GM15510 (cell line): Measurements from ENCODE around the gene SHROOM3.

Experiments used
- POLR2A ChIP-seq: IDR thresholded peaks from 3 replicates; pipeline ENCODE4 v1.6.1; 2011; ENCODE audit warnings: borderline replicate concordance; ENCODE audit not compliant: insufficient read length; ENCODE audit errors: extremely low read depth

The SHROOM3 gene

DNA sequence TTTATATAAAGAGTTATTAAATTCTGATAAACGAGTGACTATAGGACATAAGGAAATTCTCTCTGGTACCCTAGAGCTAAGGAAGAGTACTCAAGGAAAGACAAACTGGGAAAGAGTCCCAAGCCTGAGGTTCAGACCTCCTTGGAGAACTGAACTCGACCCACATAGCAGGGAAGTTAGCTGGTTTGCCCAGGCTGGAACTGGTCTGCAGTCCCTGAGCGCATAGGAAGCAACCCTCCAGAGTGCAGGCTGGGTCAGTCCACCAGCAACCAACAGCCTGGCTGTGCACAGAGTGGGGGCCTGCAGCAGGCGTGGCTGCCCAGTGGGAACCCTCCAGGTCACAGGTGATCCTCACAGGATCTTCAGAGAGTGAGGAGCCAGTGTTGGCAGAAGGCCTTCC, 348.8 kb downstream of the SHROOM3 start:
- TF ChIP-seq POLR2A = no peak

DNA sequence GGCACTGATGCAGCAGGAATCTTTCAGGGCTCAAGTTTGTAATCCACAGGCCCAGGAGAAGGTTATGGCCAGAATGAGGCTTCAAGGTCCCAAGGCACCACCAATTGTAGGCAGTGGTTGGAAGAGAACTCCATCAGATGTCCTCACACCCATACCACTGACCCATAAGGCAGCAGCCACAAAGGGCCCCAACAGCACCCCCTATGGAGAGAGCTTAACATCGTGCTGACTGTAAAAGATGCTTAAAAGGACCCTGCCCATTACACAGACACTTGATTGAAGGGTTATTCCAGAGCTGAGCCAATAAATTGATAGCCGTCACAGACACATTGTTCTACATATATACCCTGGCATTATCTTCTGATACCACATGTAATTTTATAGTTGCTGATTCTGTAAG, 349.2 kb downstream of the SHROOM3 start:
- no peak for TF ChIP-seq POLR2A

DNA sequence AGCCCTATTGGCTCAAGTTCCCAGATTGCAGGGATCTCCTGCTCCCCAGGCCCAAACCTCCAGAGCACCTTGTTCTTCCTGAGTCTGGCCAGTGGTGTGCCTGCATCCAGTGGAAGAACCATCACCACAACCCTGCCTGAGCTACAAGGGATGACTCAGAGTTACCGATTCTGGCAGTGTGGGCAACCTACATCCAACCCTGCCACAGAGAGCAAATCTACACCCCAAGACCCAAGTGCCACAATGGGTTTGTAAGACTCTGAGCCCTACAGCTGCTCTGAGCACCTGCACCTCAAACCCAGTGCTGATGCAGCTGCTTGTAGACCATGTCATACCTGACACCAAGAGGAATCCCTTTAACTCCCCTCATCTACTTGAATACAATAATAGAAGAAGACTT, 352.9 kb downstream of the SHROOM3 start:
- no peak for TF ChIP-seq POLR2A

DNA sequence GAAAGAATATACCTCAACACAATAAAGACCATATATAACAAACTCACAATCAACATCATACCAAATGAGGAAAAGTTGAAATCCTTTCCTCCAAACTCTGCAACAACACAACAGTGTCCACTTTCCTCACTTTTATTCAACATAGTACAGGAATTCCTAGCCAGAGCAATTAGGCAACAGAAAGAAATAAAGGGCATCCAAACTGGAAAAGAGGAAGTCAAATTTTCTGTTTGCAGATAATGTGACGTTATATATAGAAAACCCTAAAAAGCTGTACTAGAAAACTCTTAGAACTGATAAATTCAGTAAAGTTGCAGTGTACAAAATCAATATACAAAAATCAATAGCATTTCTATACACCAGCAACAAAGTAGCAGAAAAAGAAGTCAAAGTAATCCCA, 355.3 kb downstream of the SHROOM3 start:
- TF ChIP-seq POLR2A = no peak

DNA sequence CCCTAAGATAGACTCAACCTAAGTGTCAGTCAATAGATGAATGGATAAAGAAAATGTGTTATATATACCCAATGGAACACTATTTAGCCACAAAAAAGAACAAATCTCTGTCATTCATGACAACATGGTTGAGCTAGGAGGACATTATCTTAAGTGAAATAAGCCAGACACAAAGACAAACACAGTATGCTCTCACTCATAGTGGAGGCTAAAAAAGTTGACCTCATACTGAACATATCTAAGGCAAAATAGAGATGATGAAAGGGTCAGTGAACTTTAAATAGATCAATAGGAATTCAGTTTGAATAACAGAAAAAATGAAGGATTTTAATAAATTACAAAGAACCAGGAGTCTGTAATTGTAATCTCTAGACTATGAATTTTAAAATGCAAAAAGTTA, 356.4 kb downstream of the SHROOM3 start:
- TF ChIP-seq POLR2A = no peak

DNA sequence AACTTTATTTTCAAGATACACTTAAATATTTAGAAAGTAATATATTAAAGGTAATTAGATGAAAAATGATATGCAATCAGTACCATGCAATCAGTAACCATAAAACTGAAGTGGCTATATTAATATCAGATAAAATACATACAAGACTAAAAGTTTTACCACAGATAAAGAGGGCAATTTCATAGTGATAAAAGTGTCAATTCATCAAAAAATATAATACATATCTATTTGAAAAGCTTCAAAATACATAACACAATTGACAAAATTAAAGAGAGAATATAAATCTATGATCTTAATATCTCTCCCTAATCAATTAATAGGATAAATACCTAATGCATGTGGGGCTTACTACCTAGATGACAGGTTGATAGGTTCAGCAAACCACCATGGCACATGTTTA, 357.4 kb downstream of the SHROOM3 start:
- no peak for TF ChIP-seq POLR2A

DNA sequence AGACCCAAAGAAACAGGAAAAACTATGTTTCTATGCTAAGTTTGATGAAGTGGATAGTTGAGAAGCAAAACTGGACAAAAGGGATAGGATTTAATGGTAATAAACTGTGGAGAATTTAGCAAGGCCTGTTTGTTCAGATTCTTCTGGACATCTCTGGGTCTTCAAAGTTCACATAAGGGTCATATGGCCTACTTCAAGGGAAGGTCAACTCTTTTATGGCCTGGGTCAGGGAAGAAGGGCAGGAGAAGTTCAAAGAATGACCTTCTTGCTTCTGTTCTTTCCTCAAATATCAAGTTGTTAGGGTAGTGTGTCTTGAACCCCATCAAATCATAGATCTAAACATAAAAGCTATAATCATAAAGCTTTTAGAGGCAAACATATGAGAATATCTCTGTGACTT, 360.2 kb downstream of the SHROOM3 start:
- TF ChIP-seq POLR2A = no peak

DNA sequence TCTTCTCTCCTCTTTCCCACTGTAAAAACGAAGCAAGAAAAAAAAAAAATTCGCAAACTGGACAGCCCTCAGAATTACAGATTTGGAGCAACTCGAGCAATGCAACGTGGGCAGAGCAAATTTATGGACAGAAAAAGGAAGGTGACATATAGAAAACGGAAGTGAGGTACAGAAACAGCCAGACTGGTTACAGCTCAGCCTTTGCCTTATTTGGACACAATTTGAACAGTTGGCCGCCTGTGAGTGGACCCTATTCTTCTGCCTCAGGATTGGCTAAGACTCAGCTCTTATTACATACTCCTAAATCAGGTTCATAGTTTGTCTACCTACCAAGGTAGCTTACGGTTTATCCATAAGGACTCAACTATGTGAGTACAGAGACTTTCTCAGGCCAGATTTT, 364.1 kb downstream of the SHROOM3 start:
- no peak for TF ChIP-seq POLR2A

DNA sequence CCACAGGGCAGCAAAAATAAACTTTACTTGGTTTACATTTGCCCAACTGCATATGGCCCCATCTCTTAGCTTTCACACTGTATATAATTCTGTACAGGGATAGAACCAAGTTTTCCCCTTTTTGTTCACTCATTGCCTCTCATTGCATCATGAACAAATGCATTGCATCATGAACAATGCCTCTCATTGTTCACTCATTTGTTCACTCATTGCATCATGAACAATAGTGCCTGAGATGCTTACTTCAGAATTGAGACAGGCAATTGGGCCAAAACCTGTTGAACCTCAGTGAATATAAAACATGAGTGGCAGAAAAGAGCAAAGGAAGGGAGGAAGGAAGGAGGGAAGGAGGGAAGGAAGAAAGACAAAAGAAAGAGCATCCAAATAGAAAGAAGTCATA, 364.7 kb downstream of the SHROOM3 start:
- no peak for TF ChIP-seq POLR2A

DNA sequence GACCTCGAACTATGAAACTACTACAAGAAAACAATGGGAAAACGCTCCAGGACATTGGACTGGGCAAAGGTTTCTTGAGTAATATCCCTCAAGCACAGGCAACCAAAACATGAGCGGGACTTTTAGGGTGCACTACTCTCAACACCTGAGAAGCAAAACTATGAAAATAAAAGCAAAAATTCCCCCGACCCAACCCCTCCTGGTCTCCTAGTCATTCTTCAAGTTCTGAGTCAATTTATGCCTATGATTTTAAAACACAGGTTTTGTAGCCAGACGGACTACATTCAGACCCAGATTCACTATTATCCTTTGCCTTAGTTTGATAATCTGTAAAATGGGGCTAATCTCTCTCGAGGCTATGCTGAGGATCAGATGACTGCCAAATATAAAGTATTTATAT, 365.9 kb downstream of the SHROOM3 start:
- no peak for TF ChIP-seq POLR2A

DNA sequence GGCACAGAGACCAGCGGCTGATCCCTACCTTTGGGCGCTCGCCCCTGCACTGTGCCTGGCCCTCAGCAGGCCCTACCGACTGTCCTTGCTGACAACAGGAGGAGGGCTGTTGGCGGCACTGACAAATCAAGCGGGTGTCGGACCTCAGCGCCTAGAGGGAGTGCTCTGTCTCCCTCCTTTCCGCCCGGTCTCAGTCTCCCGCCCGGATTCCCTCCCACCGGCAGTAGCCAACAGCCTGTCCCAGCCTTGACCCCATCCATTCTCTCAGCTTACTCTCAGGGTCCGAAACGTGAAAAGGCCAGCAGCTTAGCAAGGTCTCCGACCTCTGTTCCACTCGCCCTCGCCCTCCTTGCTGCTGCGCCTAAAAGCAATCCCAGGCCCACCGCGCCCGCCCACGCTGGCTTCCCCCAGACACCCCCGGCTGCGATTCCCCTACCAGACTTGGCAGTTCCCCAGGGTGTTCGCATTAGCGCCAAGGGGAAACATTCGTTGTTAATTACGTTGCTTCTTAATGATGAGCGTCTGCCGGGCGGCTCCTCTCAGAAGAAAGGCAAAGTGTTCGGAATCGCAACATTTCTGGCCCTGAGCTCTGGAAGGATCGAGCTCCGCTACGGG, 366.7 kb downstream of the SHROOM3 start:
- TF ChIP-seq POLR2A = no peak

DNA sequence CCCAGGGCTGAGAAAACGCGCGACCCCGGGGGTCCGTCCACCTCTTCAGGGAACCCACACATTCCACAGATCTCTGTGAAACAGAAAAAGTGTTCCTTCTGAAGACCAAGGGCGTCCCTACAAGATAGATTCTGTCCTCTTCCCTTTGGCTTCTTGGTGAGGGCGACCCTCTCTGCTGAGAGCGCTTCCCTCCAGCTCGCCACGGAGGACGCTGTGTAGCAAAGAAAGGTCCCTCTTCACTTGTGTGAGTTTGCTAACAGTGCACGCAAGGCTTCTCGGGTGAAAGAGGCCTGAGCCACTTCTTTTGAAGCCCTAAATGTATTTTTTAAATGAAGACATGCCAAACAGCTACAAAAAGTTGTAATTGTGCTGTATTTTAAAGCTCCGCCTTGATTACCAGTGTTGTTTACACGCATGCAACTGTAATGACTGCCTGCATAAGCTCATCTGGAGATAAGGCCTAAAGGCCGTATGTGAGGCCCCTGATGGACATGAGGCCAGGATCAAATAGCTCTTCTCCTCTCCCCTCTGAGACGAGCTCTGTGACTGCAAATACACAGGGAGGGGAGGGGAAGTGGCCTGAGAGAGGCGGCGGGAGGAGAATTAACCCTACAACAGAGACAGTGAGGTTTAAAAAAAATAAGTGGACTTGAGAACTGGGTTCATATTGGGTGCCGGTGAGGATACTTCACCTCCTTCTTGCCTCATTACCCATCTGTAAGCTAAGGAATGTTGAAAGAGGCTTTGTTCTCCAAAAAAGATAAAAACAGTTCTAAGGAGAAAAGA, 367.4 kb downstream of the SHROOM3 start:
- TF ChIP-seq POLR2A = no peak

DNA sequence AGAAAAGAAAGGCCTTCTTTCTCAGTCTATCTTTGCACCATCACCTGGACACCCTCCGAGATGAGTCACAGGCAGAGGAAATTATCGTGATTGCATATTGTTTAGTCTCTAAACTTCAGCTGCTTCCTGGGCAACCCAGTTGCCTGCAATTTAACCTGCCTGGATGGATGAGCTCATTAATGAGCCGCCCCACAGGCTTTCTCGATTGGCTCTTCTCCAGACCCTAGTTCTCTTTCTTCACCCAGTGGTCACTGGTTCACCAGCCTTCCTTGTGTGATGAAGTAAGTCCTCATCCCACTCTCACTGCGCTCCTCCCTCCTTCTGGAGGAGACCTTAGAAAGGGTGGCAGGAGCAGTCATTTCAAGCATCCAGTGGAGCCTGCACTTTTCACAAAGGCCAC, 368.5 kb downstream of the SHROOM3 start:
- no peak for TF ChIP-seq POLR2A

DNA sequence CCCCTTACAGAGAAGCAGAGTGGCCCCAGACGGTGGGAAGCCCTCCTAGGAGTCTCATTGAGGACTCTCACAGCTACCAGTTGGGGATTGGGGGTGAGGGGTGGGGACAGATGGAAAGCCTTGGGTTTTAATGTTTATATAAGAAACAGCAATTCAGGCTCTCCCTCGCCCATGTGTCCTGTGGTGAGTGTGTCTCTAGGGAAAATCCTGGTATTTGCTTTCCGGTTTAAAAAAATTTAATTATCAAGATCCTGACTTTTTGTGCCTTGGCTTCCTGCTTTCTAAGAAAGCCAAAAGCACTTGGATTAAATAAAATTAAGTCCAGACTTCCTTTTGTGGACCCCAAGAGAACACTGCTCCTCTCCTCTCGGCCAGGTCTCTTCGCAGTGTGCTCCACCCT, 369.1 kb downstream of the SHROOM3 start:
- no peak for TF ChIP-seq POLR2A

DNA sequence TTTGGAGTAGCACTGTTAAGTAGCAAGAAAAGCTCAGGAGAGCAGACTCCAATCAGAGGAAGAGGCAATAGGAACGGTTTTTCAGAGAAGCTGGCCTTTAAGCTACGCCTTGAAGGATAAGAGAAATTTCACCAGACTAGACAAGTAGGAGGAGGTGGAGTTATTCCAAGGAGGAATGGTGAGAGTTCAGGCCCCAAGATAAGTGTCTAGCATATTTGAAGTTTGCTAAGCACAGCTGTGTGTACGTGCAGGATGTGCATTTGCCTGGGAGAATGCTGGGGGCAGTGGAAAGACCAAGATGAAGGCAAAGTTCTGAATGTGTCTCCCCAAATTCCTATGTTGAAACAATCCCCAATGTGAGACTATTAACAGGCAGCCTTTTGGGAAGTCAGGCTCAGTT, 371.3 kb downstream of the SHROOM3 start:
- TF ChIP-seq POLR2A = no peak

DNA sequence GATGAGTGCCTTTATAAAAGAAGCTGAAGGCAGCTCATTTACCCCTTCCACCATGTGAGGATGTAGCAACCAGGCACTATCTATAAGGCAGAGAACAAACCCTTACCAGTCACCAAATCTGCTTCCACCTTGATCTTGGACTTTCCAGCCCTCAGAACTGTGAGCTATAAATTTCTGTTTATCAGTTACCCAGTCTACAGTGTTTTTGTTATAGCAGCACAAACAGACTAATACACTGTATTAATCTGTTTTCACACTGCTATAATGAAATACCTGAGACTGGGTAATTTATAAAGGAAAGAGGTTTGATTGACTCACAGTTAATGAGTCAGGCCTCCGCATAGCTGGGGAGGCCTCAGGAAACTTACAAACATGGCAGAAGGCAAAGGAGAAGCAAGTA, 371.7 kb downstream of the SHROOM3 start:
- TF ChIP-seq POLR2A = no peak
